Stimulated activated CD8-positive, alpha-beta memory T cell treated with anti-CD3 and anti-CD28 coated beads, Interleukin-12 subunit alpha, Interleukin-12 subunit beta, amount 100 ng/mL, for 24 hours (primary cell): ENCODE results near the gene PTF1A.

Experiments
- DNase-seq: peaks from one replicate; pipeline ENCODE4 v3.0.0-alpha.2; 2020; ENCODE audit errors: extremely low read depth

Gene PTF1A, protein sequence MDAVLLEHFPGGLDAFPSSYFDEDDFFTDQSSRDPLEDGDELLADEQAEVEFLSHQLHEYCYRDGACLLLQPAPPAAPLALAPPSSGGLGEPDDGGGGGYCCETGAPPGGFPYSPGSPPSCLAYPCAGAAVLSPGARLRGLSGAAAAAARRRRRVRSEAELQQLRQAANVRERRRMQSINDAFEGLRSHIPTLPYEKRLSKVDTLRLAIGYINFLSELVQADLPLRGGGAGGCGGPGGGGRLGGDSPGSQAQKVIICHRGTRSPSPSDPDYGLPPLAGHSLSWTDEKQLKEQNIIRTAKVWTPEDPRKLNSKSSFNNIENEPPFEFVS

DNA sequence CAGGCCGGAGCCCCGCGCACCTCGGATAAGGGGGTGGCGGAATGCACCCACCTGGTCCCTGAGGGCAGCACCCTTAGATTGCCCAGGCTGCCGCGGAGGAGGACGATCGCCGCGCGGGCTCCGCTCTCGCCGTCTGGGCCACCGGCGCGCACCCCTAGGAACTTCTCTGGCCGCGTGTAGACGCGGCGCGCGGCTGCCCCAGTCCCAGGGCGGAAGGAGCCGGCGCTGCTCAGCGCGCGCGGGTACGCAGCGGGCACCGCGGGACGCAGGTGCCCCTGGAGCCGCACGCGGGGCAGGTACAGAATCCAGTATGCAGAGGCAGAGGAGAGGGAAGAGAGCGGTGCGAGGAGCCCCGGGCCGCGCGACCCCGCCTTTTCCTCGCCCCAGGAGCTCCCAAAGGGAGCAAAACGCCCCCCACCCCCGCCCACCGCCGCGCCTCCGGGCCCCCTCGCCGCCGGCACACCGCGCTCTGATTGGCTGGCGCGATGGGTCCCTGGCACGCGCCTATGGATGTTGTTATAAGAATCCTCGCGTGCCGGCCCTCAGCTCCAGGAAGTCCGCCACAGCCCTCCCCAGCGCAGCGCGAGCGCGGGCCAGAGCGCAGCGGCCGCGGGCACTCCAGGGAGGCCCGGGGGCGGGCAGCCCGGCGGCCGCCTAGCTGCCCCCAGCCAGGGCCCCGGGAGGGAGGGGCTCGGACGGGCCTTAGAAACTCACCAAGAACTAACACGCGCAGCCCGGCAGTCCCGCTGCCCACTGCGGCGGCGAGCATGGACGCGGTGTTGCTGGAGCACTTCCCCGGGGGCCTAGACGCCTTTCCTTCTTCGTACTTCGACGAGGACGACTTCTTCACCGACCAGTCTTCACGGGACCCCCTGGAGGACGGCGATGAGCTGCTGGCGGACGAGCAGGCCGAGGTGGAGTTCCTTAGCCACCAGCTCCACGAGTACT is at the start of gene PTF1A:
TSS of gene PTF1A (plus strand) at position 549 of the 948 bp plus-strand sequence. CDS start at position 768, 219 bp downstream.
- DNase-seq = no peak

DNA sequence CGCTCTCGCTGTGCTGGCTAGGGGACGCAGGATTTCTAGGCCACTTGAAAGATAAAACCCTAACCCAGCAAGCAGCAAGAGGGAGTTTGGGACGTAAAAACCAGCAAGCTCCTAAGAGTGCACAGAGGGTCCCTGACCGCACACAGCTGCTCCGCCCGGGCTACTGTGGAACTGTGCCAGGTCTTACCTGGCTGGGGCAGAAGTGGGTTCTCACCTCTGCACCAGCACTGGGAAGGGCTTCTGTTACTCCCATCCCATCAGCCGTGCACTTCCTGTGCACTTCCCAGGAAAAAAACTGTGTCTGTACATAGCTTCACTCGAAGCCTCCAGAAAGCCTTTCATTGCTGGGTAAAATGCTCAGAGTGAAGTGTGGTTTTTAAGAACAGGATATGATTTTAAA is 45.9 kb upstream of the PTF1A start:
- DNase-seq = no peak

DNA sequence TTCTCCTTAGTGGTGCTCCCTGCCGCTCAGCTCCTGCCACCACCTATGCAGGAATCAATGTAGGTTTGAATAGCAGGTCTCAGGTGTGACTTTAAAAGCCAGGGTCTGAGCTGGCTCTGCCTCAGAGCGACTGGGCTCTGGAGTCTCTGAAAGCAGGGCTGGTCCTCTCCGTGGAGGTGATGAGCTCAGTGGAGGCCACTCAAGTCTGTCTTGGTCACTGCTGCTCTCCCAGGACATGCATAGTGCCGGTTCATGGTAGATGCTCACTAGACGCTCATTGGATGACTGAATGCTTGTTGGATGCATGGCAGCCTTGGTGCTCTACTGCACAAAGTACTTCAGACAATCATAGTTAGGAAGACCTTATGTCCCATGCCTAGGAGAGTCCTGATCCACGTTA is 45.1 kb upstream of the PTF1A start:
- DNase-seq = no peak

DNA sequence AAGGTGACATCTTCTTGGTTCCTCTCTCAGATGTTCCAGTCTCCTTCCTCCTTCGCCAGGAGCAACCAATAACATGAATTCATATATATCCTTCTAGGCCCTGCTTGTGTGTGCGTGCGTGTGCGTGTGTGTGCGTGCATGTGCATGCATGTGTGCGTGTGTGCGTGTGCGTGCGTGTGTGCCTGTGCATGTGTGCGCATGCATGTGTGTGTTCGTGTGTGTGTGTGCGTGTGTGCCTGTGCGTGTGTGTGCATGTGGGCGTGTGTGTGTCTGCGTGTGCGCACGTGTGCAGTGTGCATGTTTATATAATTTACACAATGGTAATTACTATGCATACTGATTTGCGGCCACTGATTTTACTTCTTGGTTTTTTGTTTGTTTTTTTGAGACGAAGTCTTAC is 43.9 kb upstream of the PTF1A start:
- no peak for DNase-seq

DNA sequence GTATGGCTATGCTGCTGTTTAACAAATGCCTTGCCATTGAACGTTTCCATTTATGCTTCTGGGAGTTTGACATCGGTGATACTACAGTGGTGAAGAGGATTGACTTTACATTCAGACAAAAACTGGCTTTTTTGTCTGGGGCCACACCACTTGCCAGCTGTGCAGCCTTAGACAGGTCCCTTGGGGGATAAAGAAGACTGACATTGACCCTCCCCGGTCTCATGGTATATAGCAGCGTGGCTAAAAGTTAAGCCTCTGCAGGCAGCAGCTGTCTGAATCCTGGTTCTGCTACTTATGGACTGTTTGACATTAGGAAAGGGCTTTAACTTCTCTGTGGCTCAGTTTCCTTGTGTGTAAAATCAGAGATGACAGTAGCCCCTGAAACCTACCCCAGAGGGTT is 42.0 kb upstream of the PTF1A start:
- no peak for DNase-seq

DNA sequence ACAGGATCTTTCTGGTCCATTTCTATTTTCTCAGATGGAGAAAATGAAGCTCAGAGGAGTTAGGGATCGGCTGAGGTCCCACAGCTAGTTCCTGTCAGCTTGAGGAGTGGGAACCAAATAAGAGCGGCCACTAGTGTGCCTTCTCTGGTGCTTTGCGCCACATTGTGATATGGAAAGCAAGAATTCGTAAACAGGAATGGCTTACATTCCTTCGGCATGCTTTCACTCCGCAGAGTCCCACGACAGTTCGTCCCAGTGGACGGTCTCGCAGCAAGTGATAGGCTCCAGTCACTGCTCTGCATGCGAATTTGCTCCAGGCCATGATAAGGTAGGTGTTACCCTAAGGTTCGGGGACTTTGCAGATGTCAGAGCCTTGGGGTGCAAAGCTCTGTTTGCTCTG is 41.5 kb upstream of the PTF1A start:
- DNase-seq = no peak

DNA sequence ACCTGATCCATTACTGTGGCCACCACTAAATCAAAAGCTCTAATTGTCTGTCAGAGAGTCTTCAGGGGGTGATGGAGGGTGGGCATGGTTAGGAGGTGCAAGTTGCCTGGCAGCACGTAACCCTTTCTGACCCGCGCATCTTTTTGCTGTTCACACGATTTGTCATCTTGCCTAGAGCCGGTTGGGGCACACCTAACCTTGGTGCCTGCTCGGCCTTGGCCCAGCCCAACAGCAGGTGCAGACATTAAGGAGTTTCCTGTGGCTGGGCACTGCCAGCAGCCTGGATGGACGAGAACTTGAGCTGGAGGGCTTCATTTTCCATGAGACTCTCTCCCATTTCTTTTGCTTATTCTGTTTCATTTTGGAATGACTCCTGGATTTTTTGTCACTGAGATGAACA is 41.0 kb upstream of the PTF1A start:
- DNase-seq = no peak

DNA sequence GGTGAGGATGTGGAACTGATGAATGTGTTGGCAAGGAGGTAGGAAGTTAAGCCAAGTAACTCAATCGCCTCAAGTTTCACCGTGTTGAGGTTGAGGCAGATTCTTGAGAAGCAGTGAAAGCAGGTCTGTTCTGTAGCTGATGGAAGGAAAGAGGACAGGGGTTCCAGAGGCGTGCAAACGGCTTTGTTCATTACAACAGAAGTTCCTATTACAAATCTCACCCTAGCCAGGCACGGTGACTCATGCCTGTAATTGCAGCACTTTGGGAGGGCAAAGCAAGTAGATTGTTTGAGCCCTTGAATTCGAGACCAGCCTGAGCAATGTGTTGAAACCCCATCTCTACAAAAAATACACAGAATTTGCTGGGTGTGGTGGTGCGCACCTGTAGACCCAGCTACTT is 36.9 kb upstream of the PTF1A start:
- DNase-seq = no peak

DNA sequence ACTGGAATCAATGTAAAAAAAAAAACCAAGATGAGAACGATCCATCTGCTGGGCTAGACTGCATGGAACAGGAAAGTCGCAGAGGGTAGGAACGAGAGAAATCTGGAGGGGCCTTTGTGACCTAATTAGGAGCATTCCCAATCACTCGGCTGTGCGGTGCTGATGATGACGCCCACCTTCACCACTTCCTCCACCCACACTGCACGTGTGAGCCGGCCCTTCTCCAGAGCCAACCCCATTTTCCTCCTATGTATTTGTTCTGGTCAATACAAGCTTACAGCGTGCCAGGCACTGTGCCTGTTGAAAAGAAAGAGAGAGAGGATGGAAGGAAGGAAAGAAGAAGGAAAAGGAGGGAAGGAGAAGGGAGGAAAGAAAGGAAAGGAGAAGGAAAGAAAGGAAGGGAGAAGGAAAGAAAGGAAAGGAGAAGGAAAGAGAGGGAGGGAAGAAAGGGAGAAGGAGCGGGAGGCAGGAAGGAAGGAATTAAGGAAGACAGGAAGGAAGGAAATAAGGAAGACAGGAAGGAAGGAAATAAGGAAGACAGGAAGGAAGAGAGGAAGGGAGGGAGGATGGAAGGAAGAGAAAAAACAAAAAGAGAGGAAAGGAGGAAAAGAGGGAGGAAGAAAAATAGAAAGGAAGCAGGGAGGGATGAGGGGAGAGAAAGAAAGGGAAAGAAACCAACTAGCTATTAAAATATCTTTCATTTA is 35.5 kb upstream of the PTF1A start:
- DNase-seq = no peak

DNA sequence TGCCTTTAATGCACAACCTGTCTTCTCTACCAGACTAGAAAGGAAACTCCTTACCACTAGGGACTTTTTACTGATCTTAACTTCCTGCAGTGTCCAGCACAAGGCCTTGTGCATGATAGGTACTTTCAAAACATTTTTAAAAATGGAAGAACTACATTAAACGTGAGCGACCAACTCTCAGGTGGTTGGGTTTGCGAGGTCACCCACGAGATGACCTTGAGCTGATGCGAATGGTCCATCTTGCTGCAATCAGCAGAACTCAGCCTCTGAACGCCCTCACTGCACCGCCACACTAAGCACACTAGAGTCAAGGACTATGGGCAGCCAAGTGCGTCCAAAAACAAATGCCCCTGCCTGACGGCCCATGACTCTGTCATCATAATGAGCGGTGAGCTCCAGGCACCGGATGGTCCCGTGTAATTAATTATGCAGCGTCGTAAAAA is 34.9 kb upstream of the PTF1A start:
- no peak for DNase-seq

DNA sequence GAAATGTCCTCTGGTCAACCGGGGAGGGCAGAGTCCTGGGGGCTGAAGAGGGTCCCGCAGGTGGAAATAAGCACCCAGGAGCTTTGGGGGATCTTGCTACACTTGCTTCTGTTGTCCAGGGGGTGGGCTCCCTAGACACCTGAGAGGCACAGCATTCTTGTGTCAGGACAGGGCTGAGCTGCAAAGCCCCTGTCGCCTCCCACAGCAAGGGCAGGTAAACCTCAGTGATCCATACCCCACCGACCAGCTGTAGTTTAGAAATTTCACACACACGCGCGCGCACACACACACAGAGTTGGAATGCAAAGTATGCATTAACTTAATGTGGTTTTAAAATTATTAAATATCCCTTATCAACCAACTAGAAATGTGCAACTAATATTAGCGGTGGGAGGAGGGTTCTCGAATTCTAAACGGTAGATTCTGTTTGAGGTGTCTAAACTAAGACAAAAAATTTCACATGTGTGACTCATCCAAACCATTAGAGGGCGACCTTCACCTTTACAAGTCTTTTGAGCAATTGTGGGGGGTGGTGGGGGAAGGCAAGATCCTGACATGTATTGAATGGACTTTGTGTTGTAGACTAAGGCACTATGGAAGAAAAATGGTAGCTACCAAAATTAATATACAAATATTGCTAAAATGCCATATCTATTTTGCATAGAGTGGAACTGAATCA is 34.3 kb upstream of the PTF1A start:
- DNase-seq = no peak

DNA sequence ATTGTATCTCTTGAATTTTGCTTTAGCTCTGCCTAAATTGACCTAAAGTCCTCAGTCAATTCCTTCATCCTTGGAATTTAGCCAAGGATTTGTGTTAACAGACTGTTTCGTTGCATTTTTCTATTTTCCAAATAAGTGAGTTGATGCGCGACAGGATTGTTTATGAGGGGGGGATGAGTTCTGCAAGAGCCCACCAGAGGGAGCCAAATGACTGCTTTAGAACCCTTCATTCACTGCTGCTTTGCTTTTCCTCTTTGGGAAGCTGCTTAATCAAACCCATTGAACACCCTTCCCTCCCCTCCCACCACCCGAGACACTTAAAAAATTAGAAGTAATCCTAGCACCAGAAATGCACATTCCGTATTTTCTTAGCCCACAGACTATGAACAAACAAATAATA is 33.7 kb upstream of the PTF1A start:
- DNase-seq = no peak

DNA sequence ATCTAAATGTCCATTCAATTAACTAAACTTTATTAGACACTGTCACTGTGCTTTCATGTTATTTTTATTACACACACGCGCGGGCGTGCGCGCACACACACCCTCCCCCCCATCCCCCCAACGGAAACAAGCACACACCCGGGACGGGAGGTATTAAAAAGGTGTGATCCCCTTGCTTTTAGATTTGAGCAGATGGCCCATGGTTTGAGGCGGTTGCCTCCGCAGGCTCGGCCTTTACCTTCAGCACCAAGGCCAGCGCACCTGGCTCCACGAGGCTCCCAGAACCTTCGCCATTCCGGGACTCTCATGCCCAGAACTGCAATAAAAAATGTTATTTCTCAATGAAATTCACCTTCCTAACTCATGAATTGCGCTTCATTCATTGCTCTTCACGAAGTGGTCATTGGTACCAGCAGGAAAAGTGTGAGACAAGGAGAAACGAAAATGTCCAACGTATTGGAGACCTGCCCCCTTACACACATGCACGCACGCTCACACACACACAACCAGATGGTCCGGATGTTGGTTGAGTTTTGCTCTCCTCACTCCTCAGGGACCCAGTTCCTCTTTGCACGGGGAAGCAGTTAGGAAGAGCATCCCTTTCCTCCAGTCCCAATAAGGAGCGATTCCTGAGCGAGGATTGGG is 20.8 kb upstream of the PTF1A start:
- DNase-seq = no peak

DNA sequence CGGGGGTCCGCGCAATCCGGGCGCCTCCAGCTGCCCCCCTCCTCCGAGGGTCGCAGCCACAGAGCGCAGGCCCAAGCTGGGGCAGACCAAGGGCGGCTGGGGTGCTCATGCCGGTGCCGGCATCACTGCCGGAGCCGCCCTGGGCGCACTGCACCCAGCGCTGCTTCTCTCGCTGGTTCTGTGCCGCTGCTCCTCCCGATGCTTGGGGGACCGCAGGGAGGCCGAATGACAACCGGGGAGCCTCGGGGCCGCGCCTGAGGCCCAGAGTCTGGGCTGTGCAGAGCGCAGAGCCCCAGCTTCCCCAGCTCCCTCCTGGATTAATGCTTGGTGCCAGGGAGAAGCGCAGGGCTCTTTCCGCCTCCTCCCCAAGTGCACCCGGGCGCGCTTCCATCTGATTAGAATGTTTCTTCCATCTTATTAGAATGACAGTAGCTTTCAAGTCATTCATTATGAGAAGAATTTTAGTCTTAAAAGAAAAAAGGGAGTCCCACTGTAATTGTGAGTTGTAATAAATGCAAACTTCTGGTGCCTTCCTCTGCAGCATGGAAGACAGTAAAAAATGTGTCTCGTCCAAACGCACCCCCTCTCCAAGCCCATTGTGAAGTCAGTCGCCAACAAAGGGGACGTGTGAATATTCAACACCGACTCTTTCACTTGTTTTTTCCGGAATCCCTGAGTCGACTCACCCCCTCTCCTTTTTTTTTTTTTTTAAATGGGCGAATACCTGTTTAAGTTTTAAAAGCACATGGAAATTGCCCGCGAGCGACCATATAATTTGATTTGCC is 19.5 kb upstream of the PTF1A start:
- no peak for DNase-seq

DNA sequence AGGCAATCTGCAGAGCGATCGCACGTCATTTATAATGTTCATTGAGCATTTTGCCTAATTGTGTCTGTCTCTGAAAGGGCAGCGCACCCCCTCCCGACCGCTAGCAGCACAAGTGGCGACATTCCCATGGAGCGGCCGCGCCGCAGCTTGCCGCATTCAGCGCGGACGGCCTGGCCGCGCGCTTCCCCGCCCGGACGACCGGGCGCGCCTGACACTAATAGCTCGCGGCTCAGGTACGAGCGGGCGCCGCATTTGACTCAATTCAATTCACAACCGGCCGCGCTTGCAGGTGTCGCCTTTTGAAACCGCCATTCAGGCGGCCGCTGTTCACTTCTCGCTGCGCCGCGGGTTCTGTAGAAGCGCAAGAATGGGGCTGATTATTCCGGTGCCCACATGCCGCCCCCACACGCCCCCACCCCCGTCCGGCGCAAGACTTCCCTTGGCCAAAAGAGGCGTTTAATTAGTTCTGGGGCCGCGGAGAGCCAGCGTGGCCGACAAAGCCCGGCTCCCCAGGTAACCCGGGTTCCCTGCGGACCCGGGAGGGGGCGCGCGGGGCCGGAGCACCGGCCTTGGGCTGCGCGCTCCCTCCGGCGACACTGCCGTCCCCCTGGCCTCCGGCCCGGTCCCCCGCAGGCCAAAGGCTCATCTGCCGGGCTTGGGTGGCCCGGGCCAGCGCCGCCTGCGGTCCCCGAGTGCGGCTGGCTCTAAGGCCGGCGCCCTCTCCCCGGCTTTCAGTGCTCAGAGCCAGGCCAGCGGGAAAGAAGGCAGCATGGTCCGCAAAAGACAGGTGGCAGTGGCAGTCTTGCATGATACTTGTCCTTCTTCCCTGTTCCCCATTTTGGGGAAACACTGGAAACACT is 18.7 kb upstream of the PTF1A start:
- DNase-seq = no peak

DNA sequence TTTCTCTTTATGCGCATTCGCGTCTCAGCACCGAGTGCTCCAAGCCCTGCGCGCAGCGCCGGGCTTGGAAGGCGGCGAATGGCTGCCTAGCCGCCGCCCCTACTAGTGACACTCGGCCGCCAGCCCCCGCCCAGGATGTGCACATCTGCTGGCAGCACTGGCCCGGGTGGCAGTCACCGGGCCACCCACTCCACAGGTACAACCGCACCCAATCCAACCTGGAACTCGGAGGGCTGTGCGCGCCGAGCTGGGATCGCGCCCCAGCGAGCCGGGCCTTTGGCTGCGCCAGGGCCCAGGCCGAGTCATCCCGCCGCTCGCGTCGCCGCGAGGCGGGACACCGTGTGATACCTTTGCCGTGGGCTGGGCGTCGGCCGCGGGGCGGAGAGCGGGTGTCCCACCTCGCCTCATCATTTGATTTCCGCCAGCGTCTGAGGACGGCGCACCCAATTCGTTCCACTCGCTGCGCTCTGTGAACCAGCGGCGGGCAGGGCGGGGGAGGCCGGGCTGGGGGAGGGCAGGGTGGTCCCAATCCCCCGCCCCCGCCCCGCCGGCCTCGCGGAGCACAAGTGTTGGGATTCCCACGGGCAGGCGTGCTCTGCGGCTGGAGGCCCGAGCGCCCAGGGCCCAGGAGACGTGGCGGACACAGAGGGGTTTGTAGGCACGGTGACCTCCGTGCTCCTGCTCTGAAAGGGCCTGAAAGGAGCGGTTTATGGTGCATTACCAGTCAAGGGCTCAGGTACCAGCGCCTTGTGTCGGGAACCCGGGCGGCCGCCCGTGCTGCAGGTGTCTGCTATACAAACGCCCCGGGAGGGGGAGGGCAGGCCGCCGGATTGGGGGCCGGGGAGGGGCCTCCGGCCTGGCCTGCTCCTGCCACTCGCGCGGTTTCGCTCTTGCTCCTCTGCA is 17.8 kb upstream of the PTF1A start:
- no peak for DNase-seq

DNA sequence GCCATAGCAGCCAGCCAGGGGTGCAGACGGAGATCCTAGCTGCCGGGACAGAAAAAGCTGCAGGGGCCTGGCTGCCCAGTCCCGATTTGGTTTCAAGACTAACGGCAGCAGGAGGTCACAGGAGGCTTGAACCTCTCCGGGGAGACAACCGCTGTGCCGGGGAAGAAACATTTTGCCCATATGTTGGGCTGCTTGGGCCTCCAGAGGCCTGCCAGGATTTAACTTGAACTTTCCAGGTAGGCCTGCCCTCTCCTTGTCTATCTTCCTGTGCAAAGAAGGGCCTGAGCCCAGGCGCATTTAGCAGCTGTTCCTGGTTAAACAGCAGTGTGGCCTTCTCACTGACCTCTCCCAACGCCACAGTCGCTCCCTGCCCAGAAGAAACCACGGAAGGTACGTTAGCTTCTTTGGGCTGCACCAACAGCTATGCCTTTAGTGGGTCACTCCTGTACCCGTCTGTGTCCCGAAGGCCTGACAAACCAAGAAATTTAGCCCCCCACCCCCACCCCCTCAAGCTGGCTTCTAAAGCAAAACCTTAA is 17.1 kb upstream of the PTF1A start:
- no peak for DNase-seq

DNA sequence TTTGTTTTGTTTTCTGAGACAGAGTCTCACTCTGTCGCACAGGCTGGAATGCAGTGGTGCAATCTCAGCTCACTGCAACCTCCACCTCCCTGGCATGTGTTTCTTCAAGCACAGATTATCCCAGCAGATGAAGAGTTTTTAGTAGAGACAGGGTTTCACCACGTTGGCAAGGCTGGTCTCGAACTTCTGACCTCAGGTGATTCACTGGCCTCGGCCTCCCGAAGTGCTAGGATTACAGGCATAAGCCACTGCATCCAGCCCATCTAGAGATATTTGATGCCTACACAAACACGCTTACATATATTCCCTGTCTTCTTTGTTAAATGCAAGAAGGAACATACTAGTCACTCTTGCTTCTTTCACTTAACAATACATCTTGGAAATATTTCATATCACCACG is 5.9 kb upstream of the PTF1A start:
- DNase-seq = no peak
